ENCODE results near the gene KRTAP25-1.

KRTAP25-1 gene

DNA sequence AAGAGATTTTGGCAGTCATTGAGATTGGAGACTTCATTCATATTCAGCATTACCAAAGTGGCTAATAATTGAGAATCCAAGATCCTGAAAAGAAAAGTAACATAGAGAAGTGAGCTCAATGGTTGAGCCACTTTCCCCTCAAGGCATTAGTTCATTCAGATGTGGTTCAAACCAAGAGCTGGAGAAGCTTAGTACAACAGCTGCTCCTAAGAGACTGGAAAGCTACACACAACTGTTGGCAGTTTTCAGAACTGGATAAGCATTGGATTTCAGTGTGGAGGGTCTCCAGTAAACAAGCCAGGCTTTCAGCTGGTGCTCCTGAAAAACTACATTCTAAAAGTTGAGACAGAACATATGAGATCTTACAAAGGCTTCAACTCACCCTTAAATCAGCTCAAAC is 44.3 kb downstream of the KRTAP25-1 start:
- no peak for DNase-seq

GRCh38 chr21:30243691-30244090 is 45.6 kb downstream of the KRTAP25-1 start:
- DNase-seq, result no peak

DNA sequence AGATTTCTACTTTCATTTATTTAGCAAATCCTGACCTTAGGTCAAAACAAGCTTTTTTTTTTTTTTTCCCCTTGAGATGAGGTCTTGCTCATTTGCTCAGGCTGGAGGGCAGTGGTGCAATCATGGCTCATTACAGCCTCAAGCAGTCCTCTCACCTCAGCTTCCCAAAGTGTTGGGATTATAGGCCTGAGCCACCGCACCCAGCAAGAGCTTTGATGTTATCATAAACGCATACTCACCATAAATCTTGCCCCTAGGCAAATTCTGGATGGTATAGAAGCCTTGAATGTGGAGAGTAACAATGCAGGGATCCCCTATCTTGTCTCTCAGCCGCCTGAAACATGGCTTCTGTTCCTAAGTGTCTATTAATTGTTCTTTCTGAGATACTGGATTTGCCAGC is 48.7 kb downstream of the KRTAP25-1 start:
- DNase-seq, result no peak
